Activated T-helper 1 cell treated with anti-CD3 and anti-CD28 coated beads, Interleukin-12 subunit alpha, Interleukin-12 subunit beta, Interleukin-2, Interleukin-4 antibody, amounts not matched to agents 30 ng/mL and 10 ng/mL and 1 ng/mL, durations not matched to agents 14 hours and 24 hours and 36 hours (primary cell): ENCODE data around the gene IL1RAPL1. TPM values are rescaled to one million over a fixed set of nuclear protein-coding genes. Genes with fewer than 3 reads are reported as not detected.

Experiments used
- DNase-seq: peaks from one replicate; pipeline ENCODE4 v3.0.0; 2021; ENCODE audit warnings: low spot score
- H3K27ac Mint-ChIP-seq: one replicate; pipeline ENCODE4 v1.8.0; 2021; ENCODE audit warnings: mild to moderate bottlenecking, mixed read lengths
- H3K27me3 Mint-ChIP-seq: one replicate; pipeline ENCODE4 v1.8.0; 2022; ENCODE audit warnings: mild to moderate bottlenecking, moderate library complexity, mixed read lengths; ENCODE audit not compliant: insufficient read depth
- H3K36me3 Mint-ChIP-seq: one replicate; pipeline ENCODE4 v1.8.0; 2021; ENCODE audit warnings: low read depth, mixed read lengths
- H3K4me1 Mint-ChIP-seq: one replicate; pipeline ENCODE4 v1.8.0; 2021; ENCODE audit warnings: low read depth, mixed read lengths
- H3K4me3 Mint-ChIP-seq: one replicate; pipeline ENCODE4 v1.8.0; 2021; ENCODE audit warnings: mild to moderate bottlenecking, moderate library complexity, mixed read lengths
- H3K9me3 Mint-ChIP-seq: one replicate; pipeline ENCODE4 v1.8.0; 2021; ENCODE audit warnings: mixed read lengths
- intact Hi-C: fragments of 100-400 bp; cut with micrococcal nuclease; formaldehyde crosslinking; loops from one replicate; pipeline ENCODE4 v1.15.1; 2024
- total RNA-seq: library from RNA; stranded (reverse); gene quantifications from 2 replicates; pipeline ENCODE4 v1.2.3, GENCODE V29; 2022

The IL1RAPL1 gene
- total RNA-seq, 1 donor from 2014 or later, result not detected

GRCh38 chrX:29470030-29470429 is 882.8 kb downstream of the IL1RAPL1 start:
- no peak overlapping the region for H3K4me3 Mint-ChIP-seq
- no peaks in the 10 kb centered on the region for H3K27me3 Mint-ChIP-seq
- no peak overlapping the region for H3K27ac Mint-ChIP-seq
- H3K4me1 Mint-ChIP-seq, result no peaks in the 10 kb centered on the region
- no peak for DNase-seq
- intact Hi-C loops, result no loop called here
- H3K9me3 Mint-ChIP-seq, result no peaks in the 10 kb centered on the region
- no peaks in the 10 kb centered on the region for H3K36me3 Mint-ChIP-seq

- Mint-ChIP-seq H3K9me3 (no peaks in the 10 kb centered on the region), H3K36me3 (no peaks in the 10 kb centered on the region), H3K4me3 (no peak overlapping the region), H3K4me1 (no peaks in the 10 kb centered on the region), H3K27ac (no peak overlapping the region), H3K27me3 (no peaks in the 10 kb centered on the region)
- intact Hi-C loops, result no loop called here
- no peak for DNase-seq
Measured at GRCh38 chrX:29471829-29472228, 884.6 kb downstream of the IL1RAPL1 start.

GRCh38 chrX:29477878-29478277 is 890.6 kb downstream of the IL1RAPL1 start:
- intact Hi-C loops, result no loop called here
- H3K36me3 Mint-ChIP-seq, result no peaks in the 10 kb centered on the region
- H3K27ac Mint-ChIP-seq, result no peak overlapping the region
- no peak overlapping the region for H3K4me3 Mint-ChIP-seq
- no peaks in the 10 kb centered on the region for H3K4me1 Mint-ChIP-seq
- DNase-seq, result no peak
- no peaks in the 10 kb centered on the region for H3K9me3 Mint-ChIP-seq
- peaks cover 1% of the 10 kb centered on the region for H3K27me3 Mint-ChIP-seq

GRCh38 chrX:29478336-29479069 is 891.3 kb downstream of the IL1RAPL1 start:
- Mint-ChIP-seq H3K27ac (no peak overlapping the region), H3K27me3 (peaks cover 1% of the 10 kb centered on the region), H3K4me3 (no peak overlapping the region), H3K4me1 (no peaks in the 10 kb centered on the region), H3K36me3 (no peaks in the 10 kb centered on the region), H3K9me3 (no peaks in the 10 kb centered on the region)
- intact Hi-C loops, result no loop called here
- no peak for DNase-seq

GRCh38 chrX:29487214-29487613 is 900.0 kb downstream of the IL1RAPL1 start:
- Mint-ChIP-seq H3K27me3 (no peaks in the 10 kb centered on the region), H3K4me3 (no peak overlapping the region), H3K4me1 (no peaks in the 10 kb centered on the region), H3K9me3 (no peaks in the 10 kb centered on the region), H3K27ac (no peak overlapping the region), H3K36me3 (no peaks in the 10 kb centered on the region)
- intact Hi-C loops, result no loop called here
- DNase-seq, result no peak

GRCh38 chrX:29487714-29488113 is 900.5 kb downstream of the IL1RAPL1 start:
- Mint-ChIP-seq H3K9me3 (no peaks in the 10 kb centered on the region), H3K4me3 (no peak overlapping the region), H3K4me1 (no peaks in the 10 kb centered on the region), H3K27ac (no peak overlapping the region), H3K36me3 (no peaks in the 10 kb centered on the region), H3K27me3 (no peaks in the 10 kb centered on the region)
- DNase-seq, result no peak
- intact Hi-C loops, result no loop called here

- H3K27ac Mint-ChIP-seq, result no peak overlapping the region
- H3K4me1 Mint-ChIP-seq, result no peaks in the 10 kb centered on the region
- intact Hi-C loops, result no loop called here
- H3K27me3 Mint-ChIP-seq, result no peaks in the 10 kb centered on the region
- no peak overlapping the region for H3K4me3 Mint-ChIP-seq
- H3K9me3 Mint-ChIP-seq, result no peaks in the 10 kb centered on the region
- no peaks in the 10 kb centered on the region for H3K36me3 Mint-ChIP-seq
- DNase-seq, result no peak
Measured at GRCh38 chrX:29488919-29489318, 901.7 kb downstream of the IL1RAPL1 start.

- Mint-ChIP-seq H3K36me3 (no peaks in the 10 kb centered on the region), H3K4me3 (no peak overlapping the region), H3K27me3 (no peaks in the 10 kb centered on the region), H3K9me3 (no peaks in the 10 kb centered on the region), H3K4me1 (no peaks in the 10 kb centered on the region), H3K27ac (no peak overlapping the region)
- intact Hi-C loops, result no loop called here
- no peak for DNase-seq
Measured at GRCh38 chrX:29490606-29491005, 903.4 kb downstream of the IL1RAPL1 start.

- H3K4me1 Mint-ChIP-seq, result no peaks in the 10 kb centered on the region
- H3K4me3 Mint-ChIP-seq, result no peak overlapping the region
- intact Hi-C loops, result no loop called here
- H3K27ac Mint-ChIP-seq, result no peak overlapping the region
- no peaks in the 10 kb centered on the region for H3K36me3 Mint-ChIP-seq
- H3K27me3 Mint-ChIP-seq, result no peaks in the 10 kb centered on the region
- no peaks in the 10 kb centered on the region for H3K9me3 Mint-ChIP-seq
- no peak for DNase-seq
Measured at GRCh38 chrX:29491659-29492058, 904.4 kb downstream of the IL1RAPL1 start.

- H3K4me3 Mint-ChIP-seq, result no peak overlapping the region
- no peaks in the 10 kb centered on the region for H3K9me3 Mint-ChIP-seq
- DNase-seq, result no peak
- no peak overlapping the region for H3K27ac Mint-ChIP-seq
- no peaks in the 10 kb centered on the region for H3K4me1 Mint-ChIP-seq
- intact Hi-C loops, result no loop called here
- no peaks in the 10 kb centered on the region for H3K27me3 Mint-ChIP-seq
- no peaks in the 10 kb centered on the region for H3K36me3 Mint-ChIP-seq
Measured at GRCh38 chrX:29496636-29497180, 909.5 kb downstream of the IL1RAPL1 start.

GRCh38 chrX:29506729-29507128 is 919.5 kb downstream of the IL1RAPL1 start:
- no peaks in the 10 kb centered on the region for H3K9me3 Mint-ChIP-seq
- intact Hi-C loops, result no loop called here
- no peak overlapping the region for H3K4me3 Mint-ChIP-seq
- H3K4me1 Mint-ChIP-seq, result no peaks in the 10 kb centered on the region
- no peak for DNase-seq
- H3K27ac Mint-ChIP-seq, result no peak overlapping the region
- H3K27me3 Mint-ChIP-seq, result no peaks in the 10 kb centered on the region
- H3K36me3 Mint-ChIP-seq, result no peaks in the 10 kb centered on the region

GRCh38 chrX:29518100-29518499 is 930.9 kb downstream of the IL1RAPL1 start:
- Mint-ChIP-seq H3K4me3 (no peak overlapping the region), H3K27ac (no peak overlapping the region), H3K27me3 (no peaks in the 10 kb centered on the region), H3K4me1 (no peaks in the 10 kb centered on the region), H3K36me3 (no peaks in the 10 kb centered on the region), H3K9me3 (no peaks in the 10 kb centered on the region)
- no peak for DNase-seq
- intact Hi-C loops, result no loop called here

- intact Hi-C loops, result no loop called here
- Mint-ChIP-seq H3K27ac (no peak overlapping the region), H3K36me3 (no peaks in the 10 kb centered on the region), H3K27me3 (no peaks in the 10 kb centered on the region), H3K9me3 (no peaks in the 10 kb centered on the region), H3K4me3 (no peak overlapping the region), H3K4me1 (no peaks in the 10 kb centered on the region)
- no peak for DNase-seq
Measured at GRCh38 chrX:29528281-29528680, 941.0 kb downstream of the IL1RAPL1 start.

- H3K4me3 Mint-ChIP-seq, result no peak overlapping the region
- H3K27ac Mint-ChIP-seq, result no peak overlapping the region
- H3K27me3 Mint-ChIP-seq, result no peaks in the 10 kb centered on the region
- no peak for DNase-seq
- intact Hi-C loops, result no loop called here
- no peaks in the 10 kb centered on the region for H3K9me3 Mint-ChIP-seq
- H3K36me3 Mint-ChIP-seq, result no peaks in the 10 kb centered on the region
- no peaks in the 10 kb centered on the region for H3K4me1 Mint-ChIP-seq
Measured at GRCh38 chrX:29530501-29530900, 943.3 kb downstream of the IL1RAPL1 start.
